ENCODE data around the gene RNF2. TPM values are rescaled to one million over a fixed set of nuclear protein-coding genes. Genes with fewer than 3 reads are reported as not detected.

Gene RNF2
- polyA plus RNA-seq, 3 donors: 15.5 to 25.2 (median 19.3) TPM

DNA sequence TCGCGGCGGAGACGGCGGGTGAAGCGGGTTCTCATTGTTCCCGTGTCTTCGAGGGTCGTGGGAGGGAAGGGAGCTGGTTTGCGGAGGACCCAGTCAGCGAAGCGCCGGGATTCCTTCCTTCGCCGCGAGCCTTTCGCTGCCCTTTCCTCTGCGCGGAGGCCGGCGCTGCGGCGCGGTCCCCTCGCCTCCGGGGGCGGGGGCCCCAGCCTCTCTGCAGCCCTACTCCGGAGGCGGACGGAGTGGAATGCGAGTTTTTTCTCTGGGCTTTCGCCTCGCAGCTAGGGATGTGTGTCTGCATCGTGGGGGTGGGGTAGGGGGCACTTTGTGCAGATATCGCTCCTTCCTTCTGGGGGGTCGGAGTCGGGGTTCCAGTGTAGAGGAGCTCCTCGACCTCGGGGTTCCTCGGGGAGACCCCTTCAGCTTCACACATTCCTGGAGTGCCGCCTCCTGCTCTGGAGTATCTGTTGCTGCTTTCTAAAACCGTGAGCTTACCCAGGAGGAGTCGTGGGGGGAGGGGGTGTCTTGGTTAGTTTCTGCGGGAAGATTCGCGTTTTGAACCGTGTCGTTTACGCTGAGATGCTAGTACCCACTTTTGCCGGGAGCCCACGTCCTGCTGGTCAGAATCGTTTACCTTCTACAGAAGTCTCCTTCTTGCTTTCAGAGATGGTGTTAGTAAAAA, 595 bp downstream of the RNF2 start:
- Histone ChIP-seq H3K4me2 (replicated peaks; ENCODE audit: extremely low read depth, low read length, poor library complexity, severe bottlenecking) (peak overlapping the region; percentile 79), H2AFZ (ENCODE audit: insufficient read depth, low read depth, low read length, poor library complexity, severe bottlenecking) (peak overlapping the region; percentile 84), H4K20me1 (ENCODE audit: insufficient read depth, low read length) (peaks cover 44% of the 10 kb centered on the region), H3K9ac (ENCODE audit: insufficient read depth, low read length, poor library complexity, severe bottlenecking) (peak overlapping the region; percentile 85), H3K9me3 (replicated peaks in 1 of 2; ENCODE audit: control insufficient read depth in 1 of 2, insufficient read depth in 1 of 2, low read length in 2 of 2) (no peaks in the 10 kb centered on the region), H3K27me3 (ENCODE audit: control insufficient read depth in 2 of 2, insufficient read depth in 2 of 2, low read length in 2 of 2) (no peaks in the 10 kb centered on the region), H3K4me3 (replicated peaks in 1 of 3; ENCODE audit: low read depth in 2 of 3, low read length in 3 of 3) (peak overlapping the region; percentile 69 to 88 (median 88)), H3K79me2 (ENCODE audit: insufficient read depth, low read length) (peaks cover 50% of the 10 kb centered on the region), H3K4me1 (ENCODE audit: control insufficient read depth in 1 of 2, insufficient read depth in 2 of 2, low read length in 2 of 2) (peaks cover 25 to 41% of the 10 kb centered on the region in 2 donors), H3K27ac (ENCODE audit: low read depth in 1 of 2, low read length in 2 of 2) (peak overlapping the region; percentile 65 to 80), H3K36me3 (replicated peaks in 1 of 2; ENCODE audit: control insufficient read depth in 1 of 2, insufficient read depth in 2 of 2, low read length in 2 of 2) (no peaks in the 10 kb centered on the region)
- H3K27me3 Mint-ChIP-seq (ENCODE audit: low read depth in 3 of 3): peaks cover 0 to 2% (median 1%) of the 10 kb centered on the region in 3 donors
- TF ChIP-seq, protein P1, sequence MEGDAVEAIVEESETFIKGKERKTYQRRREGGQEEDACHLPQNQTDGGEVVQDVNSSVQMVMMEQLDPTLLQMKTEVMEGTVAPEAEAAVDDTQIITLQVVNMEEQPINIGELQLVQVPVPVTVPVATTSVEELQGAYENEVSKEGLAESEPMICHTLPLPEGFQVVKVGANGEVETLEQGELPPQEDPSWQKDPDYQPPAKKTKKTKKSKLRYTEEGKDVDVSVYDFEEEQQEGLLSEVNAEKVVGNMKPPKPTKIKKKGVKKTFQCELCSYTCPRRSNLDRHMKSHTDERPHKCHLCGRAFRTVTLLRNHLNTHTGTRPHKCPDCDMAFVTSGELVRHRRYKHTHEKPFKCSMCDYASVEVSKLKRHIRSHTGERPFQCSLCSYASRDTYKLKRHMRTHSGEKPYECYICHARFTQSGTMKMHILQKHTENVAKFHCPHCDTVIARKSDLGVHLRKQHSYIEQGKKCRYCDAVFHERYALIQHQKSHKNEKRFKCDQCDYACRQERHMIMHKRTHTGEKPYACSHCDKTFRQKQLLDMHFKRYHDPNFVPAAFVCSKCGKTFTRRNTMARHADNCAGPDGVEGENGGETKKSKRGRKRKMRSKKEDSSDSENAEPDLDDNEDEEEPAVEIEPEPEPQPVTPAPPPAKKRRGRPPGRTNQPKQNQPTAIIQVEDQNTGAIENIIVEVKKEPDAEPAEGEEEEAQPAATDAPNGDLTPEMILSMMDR (IDR thresholded peaks at IDR 0.05): no peak
- peak overlapping the region; percentile 73 to 92 (median 90) for H3K27ac Mint-ChIP-seq
- H3K36me3 Mint-ChIP-seq: peaks cover 4 to 7% of the 10 kb centered on the region in 2 donors
- DNase-seq: peak in 1 of 3 donors; percentile 10
- 0% methylated on average over 26 of the region's 52 CpGs for WGBS (ENCODE audit: insufficient coverage)
- peaks cover 0 to 1% (median 0%) of the 10 kb centered on the region in 7 donors for H3K9me3 Mint-ChIP-seq
- peak overlapping the region; percentile 97 to 98 for H3K4me3 Mint-ChIP-seq
- intact Hi-C loops (cut with micrococcal nuclease): no loop called here
- H3K4me1 Mint-ChIP-seq: peaks cover 48% of the 10 kb centered on the region

DNA sequence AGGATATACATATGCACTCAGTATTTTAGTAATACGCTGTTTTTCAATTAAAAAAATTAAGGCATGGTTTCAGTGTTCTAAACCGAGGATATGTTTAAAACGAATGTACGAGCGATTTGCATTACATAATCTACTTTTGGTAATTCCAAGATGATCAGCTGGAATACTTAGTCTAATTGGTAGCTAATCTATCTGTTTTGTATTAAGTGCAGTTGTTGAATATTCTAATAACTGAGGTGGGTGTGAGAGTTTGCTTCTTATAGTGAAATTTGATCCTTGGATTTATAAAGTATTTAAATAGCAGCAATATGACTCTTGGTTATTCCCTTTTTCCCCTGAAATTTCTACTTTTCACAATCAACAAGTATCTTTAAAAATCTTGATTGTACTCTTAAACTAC, 1.3 kb downstream of the RNF2 start:
- no CpG with 5 or more reads among the region's 5 CpGs for WGBS (ENCODE audit: insufficient coverage)
- no peaks in the 10 kb centered on the region for H3K27me3 ChIP-seq (ENCODE audit: control insufficient read depth in 2 of 2, insufficient read depth in 2 of 2, low read length in 2 of 2)
- H3K9ac ChIP-seq (ENCODE audit: insufficient read depth, low read length, poor library complexity, severe bottlenecking): peak overlapping the region; percentile 85
- intact Hi-C loops (cut with micrococcal nuclease): no loop called here
- peak overlapping the region; percentile 69 to 88 (median 88) for H3K4me3 ChIP-seq (replicated peaks in 1 of 3; ENCODE audit: low read depth in 2 of 3, low read length in 3 of 3)
- no peak overlapping the region for H3K27ac ChIP-seq (ENCODE audit: low read depth in 1 of 2, low read length in 2 of 2)
- no peak for DNase-seq
- peaks cover 27 to 41% of the 10 kb centered on the region in 2 donors for H3K4me1 ChIP-seq (ENCODE audit: control insufficient read depth in 1 of 2, insufficient read depth in 2 of 2, low read length in 2 of 2)
- H4K20me1 ChIP-seq (ENCODE audit: insufficient read depth, low read length): peaks cover 51% of the 10 kb centered on the region
- H3K4me3 Mint-ChIP-seq: peak overlapping the region; percentile 97 to 98
- TF ChIP-seq, protein P1 (IDR thresholded peaks at IDR 0.05): no peak
- H3K4me2 ChIP-seq (replicated peaks; ENCODE audit: extremely low read depth, low read length, poor library complexity, severe bottlenecking): peak overlapping the region; percentile 79
- H3K9me3 Mint-ChIP-seq: peaks cover 0 to 1% (median 0%) of the 10 kb centered on the region in 7 donors
- H3K36me3 ChIP-seq (replicated peaks in 1 of 2; ENCODE audit: control insufficient read depth in 1 of 2, insufficient read depth in 2 of 2, low read length in 2 of 2): no peaks in the 10 kb centered on the region
- peaks cover 0 to 2% (median 1%) of the 10 kb centered on the region in 3 donors for H3K27me3 Mint-ChIP-seq (ENCODE audit: low read depth in 3 of 3)
- peaks cover 49% of the 10 kb centered on the region for H3K4me1 Mint-ChIP-seq
- peaks cover 57% of the 10 kb centered on the region for H3K79me2 ChIP-seq (ENCODE audit: insufficient read depth, low read length)
- H3K9me3 ChIP-seq (replicated peaks in 1 of 2; ENCODE audit: control insufficient read depth in 1 of 2, insufficient read depth in 1 of 2, low read length in 2 of 2): no peaks in the 10 kb centered on the region
- peaks cover 4 to 7% of the 10 kb centered on the region in 2 donors for H3K36me3 Mint-ChIP-seq
- peak overlapping the region in 2 of 7 donors; percentile 83 to 90 for H3K27ac Mint-ChIP-seq
- peak overlapping the region; percentile 84 for H2AFZ ChIP-seq (ENCODE audit: insufficient read depth, low read depth, low read length, poor library complexity, severe bottlenecking)
